Right lobe of liver (tissue), 4 donors: ENCODE data around the gene ARHGAP15.

ENCODE experiments used
- POLR2A ChIP-seq: fragments of 450-650 bp; IDR thresholded peaks from one replicate; pipeline ENCODE4 v1.6.1; 2017; ENCODE audit warnings: antibody characterized with exemption, mild to moderate bottlenecking
- TF ChIP-seq, protein P1 (sequence below), 4 donors: fragments of 200-600 bp in 3 of 4; fragments of 450-650 bp in 1 of 4; IDR thresholded peaks; one replicate each; pipeline versions ENCODE4 v1.5.1 to v1.8.0; 2016 to 2022; ENCODE audit warnings: antibody characterized with exemption in 4 of 4, mild to moderate bottlenecking in 2 of 4
- donor health status: DM: no; HTN: no; CAD: no.
- donor health status: DM: no; HTN: no; CAD: no.
- donor health status: DM: no; HTN: yes; CAD: no.

- TF ChIP-seq, protein P1, sequence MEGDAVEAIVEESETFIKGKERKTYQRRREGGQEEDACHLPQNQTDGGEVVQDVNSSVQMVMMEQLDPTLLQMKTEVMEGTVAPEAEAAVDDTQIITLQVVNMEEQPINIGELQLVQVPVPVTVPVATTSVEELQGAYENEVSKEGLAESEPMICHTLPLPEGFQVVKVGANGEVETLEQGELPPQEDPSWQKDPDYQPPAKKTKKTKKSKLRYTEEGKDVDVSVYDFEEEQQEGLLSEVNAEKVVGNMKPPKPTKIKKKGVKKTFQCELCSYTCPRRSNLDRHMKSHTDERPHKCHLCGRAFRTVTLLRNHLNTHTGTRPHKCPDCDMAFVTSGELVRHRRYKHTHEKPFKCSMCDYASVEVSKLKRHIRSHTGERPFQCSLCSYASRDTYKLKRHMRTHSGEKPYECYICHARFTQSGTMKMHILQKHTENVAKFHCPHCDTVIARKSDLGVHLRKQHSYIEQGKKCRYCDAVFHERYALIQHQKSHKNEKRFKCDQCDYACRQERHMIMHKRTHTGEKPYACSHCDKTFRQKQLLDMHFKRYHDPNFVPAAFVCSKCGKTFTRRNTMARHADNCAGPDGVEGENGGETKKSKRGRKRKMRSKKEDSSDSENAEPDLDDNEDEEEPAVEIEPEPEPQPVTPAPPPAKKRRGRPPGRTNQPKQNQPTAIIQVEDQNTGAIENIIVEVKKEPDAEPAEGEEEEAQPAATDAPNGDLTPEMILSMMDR (IDR thresholded peaks at IDR 0.05): no peak
- TF ChIP-seq POLR2A: no peak
These were observed 293.5 kb downstream of the ARHGAP15 start for GRCh38 chr2:143422681-143423080.
